NCI-H460 (cell line): Measurements from ENCODE around the gene KMT2A. TPM values are rescaled to one million over a fixed set of nuclear protein-coding genes. Genes with fewer than 3 reads are reported as not detected.
"Not testable (repeated sequence)": the region's sequence is repeated elsewhere in the genome, so short reads cannot be mapped to it uniquely, and the experiment has no call there.

Source experiments
- DNase-seq: peaks from one replicate; pipeline ENCODE4 v3.0.0-alpha.2; 2016; ENCODE audit warnings: low read depth; ENCODE audit errors: extremely low read depth
- total RNA-seq: library from RNA; depleted of rRNA; stranded (reverse); fragments of >200 nt; shearing (Covaris generic); gene quantifications from 2 replicates; pipeline ENCODE4 v1.2.3, GENCODE V29; 2014

The KMT2A gene
- total RNA-seq, 1 experiment from 2014 or later: 17.6 TPM

GRCh38 chr11:118434553-118435289 lies 1.6 kb upstream of the KMT2A start:
- DNase-seq: no peak

- peak; percentile 21 for DNase-seq
Measured at GRCh38 chr11:118435290-118435892, 901 bp upstream of the KMT2A start.

- no peak for DNase-seq
Measured at GRCh38 chr11:118436639-118437207, 431 bp downstream of the KMT2A start.

- no peak for DNase-seq
Measured at GRCh38 chr11:118437208-118438125, 1.2 kb downstream of the KMT2A start.

- no peak for DNase-seq
Measured at GRCh38 chr11:118438314-118438931, 2.1 kb downstream of the KMT2A start.

- DNase-seq: no peak
Measured at GRCh38 chr11:118439646-118440045, 3.4 kb downstream of the KMT2A start.

- no peak for DNase-seq
Measured at GRCh38 chr11:118441770-118442275, 5.5 kb downstream of the KMT2A start.

- no peak for DNase-seq
Measured at GRCh38 chr11:118442301-118442700, 6.0 kb downstream of the KMT2A start.

GRCh38 chr11:118442908-118443589 lies 6.8 kb downstream of the KMT2A start:
- DNase-seq: no peak

- DNase-seq: no peak
Measured at GRCh38 chr11:118443590-118444218, 7.4 kb downstream of the KMT2A start.

- no peak for DNase-seq
Measured at GRCh38 chr11:118447423-118447822, 11.1 kb downstream of the KMT2A start.

- no peak for DNase-seq
Measured at GRCh38 chr11:118448294-118448693, 12.0 kb downstream of the KMT2A start.

- no peak for DNase-seq
Measured at GRCh38 chr11:118449316-118449918, 13.1 kb downstream of the KMT2A start.

GRCh38 chr11:118450451-118450850 lies 14.2 kb downstream of the KMT2A start:
- DNase-seq: no peak

- no peak for DNase-seq
Measured at GRCh38 chr11:118462178-118462577, 25.9 kb downstream of the KMT2A start.

GRCh38 chr11:118468968-118469367 lies 32.7 kb downstream of the KMT2A start:
- not testable (repeated sequence) for DNase-seq

GRCh38 chr11:118471030-118471429 lies 34.7 kb downstream of the KMT2A start:
- DNase-seq: no peak

- DNase-seq: no peak
Measured at GRCh38 chr11:118473537-118473936, 37.2 kb downstream of the KMT2A start.

- no peak for DNase-seq
Measured at GRCh38 chr11:118476676-118477075, 40.4 kb downstream of the KMT2A start.
